Common myeloid progenitor, CD34-positive (primary cell): ENCODE results near the gene PRR29.

Experiments
- CTCF ChIA-PET: fragments of 350-600 bp; sonication (Branson Sonifier 250); formaldehyde crosslinking; loops from one replicate; lab custom pipeline; 2021; ENCODE audit warnings: antibody characterized with exemption; lab: Charles Lee
- POLR2A ChIA-PET: fragments of 350-600 bp; sonication (Branson Sonifier 250); formaldehyde crosslinking; loops from one replicate; lab custom pipeline; 2021; ENCODE audit warnings: antibody characterized with exemption; lab: Charles Lee
- DNase-seq, 3 donors: peaks; one replicate each; pipeline versions ENCODE4 v3.0.0 to v3.0.0-alpha.2; 2013
- H3K27ac ChIP-seq, 2 experiments: 1 replicate in 1 of 2; 2 replicates in 1 of 2; pipeline ENCODE4 v1.7.0; 2013; ENCODE audit warnings: inconsistent platforms in 2 of 2, low read length in 2 of 2, mild to moderate bottlenecking in 2 of 2, low read depth in 1 of 2, moderate library complexity in 1 of 2; ENCODE audit not compliant: severe bottlenecking in 2 of 2, insufficient read depth in 1 of 2, poor library complexity in 1 of 2
- H3K27me3 ChIP-seq, 5 experiments: replicated peaks in 2 of 5; 1 replicate in 3 of 5; 2 replicates in 2 of 5; pipeline versions ENCODE4 v1.6.1 to v1.7.0; 2013; ENCODE audit warnings: low read length in 4 of 5, mild to moderate bottlenecking in 2 of 5, moderate library complexity in 2 of 5, inconsistent platforms in 1 of 5; ENCODE audit not compliant: insufficient read depth in 5 of 5, control insufficient read depth in 4 of 5
- H3K36me3 ChIP-seq, 4 experiments: 1 replicate in 2 of 4; 2 replicates in 2 of 4; pipeline versions ENCODE4 v1.6.1 to v1.7.0; 2013; ENCODE audit warnings: low read length in 3 of 4, control low read depth in 1 of 4, mild to moderate bottlenecking in 1 of 4; ENCODE audit not compliant: control insufficient read depth in 4 of 4, insufficient read depth in 4 of 4
- H3K4me1 ChIP-seq, 4 experiments: 1 replicate in 3 of 4; 2 replicates in 1 of 4; pipeline versions ENCODE4 v1.6.1 to v1.7.1; 2013; ENCODE audit warnings: low read length in 3 of 4, mild to moderate bottlenecking in 3 of 4, control low read depth in 1 of 4, inconsistent platforms in 1 of 4, moderate library complexity in 1 of 4; ENCODE audit not compliant: control insufficient read depth in 4 of 4, insufficient read depth in 4 of 4; ENCODE audit errors: control extremely low read depth in 1 of 4
- H3K4me3 ChIP-seq, 7 experiments: 1 replicate in 4 of 7; 2 replicates in 3 of 7; pipeline versions ENCODE4 v1.5.1 to v1.7.0; 2013; ENCODE audit warnings: mild to moderate bottlenecking in 7 of 7, low read length in 6 of 7, moderate library complexity in 6 of 7, inconsistent platforms in 2 of 7, low read depth in 2 of 7, control low read depth in 1 of 7; ENCODE audit not compliant: insufficient read depth in 4 of 7, control insufficient read depth in 1 of 7; ENCODE audit errors: extremely low read depth in 1 of 7
- H3K9me3 ChIP-seq, 5 experiments: 1 replicate in 4 of 5; 2 replicates in 1 of 5; pipeline versions ENCODE4 v1.6.1 to v1.7.1; 2013; ENCODE audit warnings: low read length in 4 of 5, mild to moderate bottlenecking in 2 of 5, inconsistent platforms in 1 of 5, low read depth in 1 of 5, moderate library complexity in 1 of 5; ENCODE audit not compliant: control insufficient read depth in 4 of 5, insufficient read depth in 2 of 5; ENCODE audit errors: control extremely low read depth in 1 of 5
- WGBS: methylation state at CpG from one replicate; pipeline ENCODE4 v1.1.5; 2013; ENCODE audit not compliant: insufficient coverage; 5-methylcytosine and 5-hydroxymethylcytosine counted together

The PRR29 gene

DNA sequence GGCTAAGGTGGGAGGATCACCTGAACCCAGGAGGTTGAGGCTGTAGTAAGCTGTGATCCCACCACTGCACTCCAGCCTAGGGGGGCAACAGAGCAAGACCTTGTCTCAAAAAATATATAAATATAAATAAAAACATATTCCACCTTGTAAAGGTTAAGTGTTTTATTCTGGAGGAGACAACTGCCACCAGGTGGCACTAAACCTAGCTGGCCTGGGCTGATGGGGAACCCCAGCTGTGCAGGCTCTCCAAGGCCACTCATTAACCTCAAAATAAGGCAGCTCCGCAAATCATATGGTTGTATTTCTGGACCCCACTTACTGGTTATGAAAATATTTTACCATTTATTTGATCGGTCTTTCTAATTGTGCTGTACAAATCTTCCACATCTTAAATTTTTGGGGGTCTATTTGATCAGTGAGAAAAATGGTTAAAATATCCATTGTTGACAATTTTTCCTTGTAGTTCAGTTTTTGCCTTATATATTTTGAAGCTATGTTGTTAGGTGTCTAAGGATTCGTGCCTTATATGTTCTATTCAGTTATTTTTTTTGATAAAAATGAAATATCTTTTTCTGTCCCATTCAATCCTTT, 30.8 kb downstream of the PRR29 start:
- DNase-seq = peak; percentile 73 to 83 (median 80)
- ChIA-PET CTCF (interaction anchor here (0.8 to 12.4 kb wide), 38 partner anchors 9 to 253 kb away, joined by 3 to 230 read pairs (median 5); partner anchors contain the start of genes CD79B, CSHL1, ERN1 and GH1), POLR2A (interaction anchor here (0.6 to 1.8 kb wide), 3 partner anchors 9 to 117 kb away, joined by 4 to 8 read pairs (median 7); partner anchors contain the start of gene ICAM2)
- H3K4me3 ChIP-seq = no peak overlapping the region
- H3K27me3 ChIP-seq = no peaks in the 10 kb centered on the region
- H3K9me3 ChIP-seq = no peaks in the 10 kb centered on the region
- H3K27ac ChIP-seq = no peak overlapping the region
- H3K4me1 ChIP-seq = peaks cover 3 to 21% (median 21%) of the 10 kb centered on the region in 4 experiments
- no CpG with 5 or more reads among the region's 3 CpGs for WGBS
- H3K36me3 ChIP-seq = no peaks in the 10 kb centered on the region

DNA sequence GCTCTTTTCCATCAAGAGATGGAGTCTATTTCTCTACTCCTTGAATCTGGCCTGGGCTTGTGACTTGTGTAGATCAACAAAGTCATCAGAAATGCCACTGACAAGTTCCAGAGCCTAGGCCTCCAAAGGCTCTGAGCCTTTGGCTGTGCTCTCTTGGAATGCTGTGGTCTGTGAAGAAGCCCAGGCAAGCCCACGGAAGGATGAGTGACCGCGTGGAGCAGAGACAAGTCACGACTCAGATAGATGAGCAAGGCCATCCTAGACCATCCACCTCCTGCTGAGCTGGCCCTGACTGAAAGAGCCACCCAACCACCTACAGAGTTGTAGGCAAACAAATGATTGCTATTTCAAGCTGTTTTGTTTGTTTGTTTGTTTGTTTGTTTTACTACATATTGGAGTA, 33.9 kb downstream of the PRR29 start:
- POLR2A ChIA-PET = no interaction called here
- Histone ChIP-seq H3K36me3 (no peaks in the 10 kb centered on the region), H3K9me3 (no peaks in the 10 kb centered on the region), H3K4me1 (no peaks in the 10 kb centered on the region), H3K27me3 (no peaks in the 10 kb centered on the region), H3K27ac (no peak overlapping the region), H3K4me3 (no peak overlapping the region)
- DNase-seq = no peak
- CTCF ChIA-PET = interaction anchor here (1.2 to 12.4 kb wide), 3 partner anchors 100 to 122 kb away, joined by 3 to 184 read pairs (median 100); partner anchors contain the start of genes CSHL1, ERN1 and GH1
- no CpG with 5 or more reads among the region's 4 CpGs for WGBS

DNA sequence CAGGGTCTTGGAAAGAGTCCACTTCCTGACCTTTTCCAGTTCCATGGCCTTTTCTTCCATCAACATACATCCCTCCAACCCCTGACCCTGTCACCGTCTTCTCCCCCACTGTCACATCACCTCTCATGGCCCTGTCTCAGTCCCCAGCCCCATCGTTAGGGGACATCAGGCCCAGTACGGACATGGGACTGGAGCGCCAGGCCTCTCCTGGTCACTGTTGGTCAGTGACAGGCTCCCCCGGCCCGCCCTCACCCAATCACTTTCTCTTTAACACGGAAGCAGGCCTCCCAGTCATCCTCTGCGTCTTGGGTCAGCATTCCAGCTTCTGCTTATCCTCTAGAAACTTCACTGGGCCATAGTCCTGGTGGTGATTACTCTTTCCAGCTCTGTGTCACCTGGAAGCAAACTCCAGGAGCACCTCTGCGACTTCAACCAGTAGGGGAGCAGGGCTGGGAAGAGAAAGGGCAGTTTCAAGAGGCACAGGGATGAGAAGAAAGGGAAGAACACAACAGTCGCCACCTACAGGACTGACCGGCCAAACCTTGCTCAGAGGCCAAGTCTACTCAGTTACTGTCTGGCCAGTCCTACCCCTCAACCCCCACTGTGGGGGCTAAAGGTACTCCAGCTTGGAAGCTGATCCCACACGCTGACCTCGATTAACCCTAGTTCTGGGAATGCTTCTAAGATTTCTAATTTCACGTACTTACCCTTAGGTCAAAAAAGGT, 38.2 kb downstream of the PRR29 start:
- no peak overlapping the region for H3K27ac ChIP-seq
- no peak for DNase-seq
- CTCF ChIA-PET = interaction anchor here (12.4 kb wide), 1 partner anchor 96 kb away, joined by 184 read pairs; the partner anchor contains the start of gene ERN1
- H3K4me3 ChIP-seq = no peak overlapping the region
- no peaks in the 10 kb centered on the region for H3K4me1 ChIP-seq
- 91% methylated on average over 12 of the region's 14 CpGs for WGBS
- POLR2A ChIA-PET = no interaction called here
- H3K9me3 ChIP-seq = no peaks in the 10 kb centered on the region
- H3K27me3 ChIP-seq = no peaks in the 10 kb centered on the region
- no peaks in the 10 kb centered on the region for H3K36me3 ChIP-seq

DNA sequence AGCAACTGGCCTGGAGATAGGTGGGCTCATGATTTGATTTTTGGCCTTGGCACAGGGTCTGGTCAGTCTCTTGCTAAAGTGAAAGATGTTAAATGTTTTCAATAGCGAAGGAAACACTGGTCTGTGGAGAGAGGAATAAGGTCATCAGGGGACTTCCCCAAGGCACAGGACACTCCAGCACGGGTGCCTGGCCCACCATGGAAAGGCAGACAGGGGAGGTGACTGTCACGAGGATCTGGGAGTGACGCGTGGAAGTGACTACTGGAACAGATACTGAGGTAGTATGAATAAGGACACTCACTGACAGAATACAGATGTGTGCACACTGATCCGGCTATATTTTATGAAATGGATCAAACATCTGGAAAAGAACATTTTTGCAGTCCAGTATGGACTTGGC, 39.0 kb downstream of the PRR29 start:
- no peaks in the 10 kb centered on the region for H3K4me1 ChIP-seq
- no peaks in the 10 kb centered on the region for H3K36me3 ChIP-seq
- ChIA-PET CTCF (interaction anchor here (1.1 to 1.6 kb wide), 4 partner anchors 8 to 126 kb away, joined by 3 to 8 read pairs (median 4); partner anchors contain the start of gene CSHL1), POLR2A (no interaction called here)
- WGBS = 87% methylated on average over 6 of the region's 6 CpGs
- no peak overlapping the region for H3K4me3 ChIP-seq
- H3K9me3 ChIP-seq = no peaks in the 10 kb centered on the region
- no peak for DNase-seq
- H3K27me3 ChIP-seq = no peaks in the 10 kb centered on the region
- H3K27ac ChIP-seq = no peak overlapping the region

DNA sequence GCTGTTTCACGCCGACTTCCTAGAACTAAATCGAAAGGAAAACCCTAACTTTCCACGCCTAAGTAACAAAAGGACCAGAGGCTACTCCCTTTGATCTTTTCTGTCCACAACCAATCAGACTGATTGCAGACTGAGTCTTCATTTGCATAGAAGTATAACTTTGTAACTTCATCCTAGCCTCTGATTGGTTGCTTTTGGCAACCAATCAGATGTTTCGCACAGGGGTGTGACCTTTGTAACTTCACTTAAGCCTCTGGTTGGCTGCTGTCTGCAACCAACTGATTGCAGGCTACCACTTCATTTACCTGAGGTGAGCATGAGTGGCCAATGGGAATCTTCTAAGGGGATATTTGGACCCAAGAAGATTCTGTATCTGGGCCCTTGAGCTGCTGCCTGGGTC, 39.7 kb downstream of the PRR29 start:
- ChIA-PET CTCF (interaction anchor here (0.8 to 1.6 kb wide), 7 partner anchors 9 to 172 kb away, joined by 3 to 8 read pairs (median 4); partner anchors contain the start of gene CSHL1), POLR2A (no interaction called here)
- DNase-seq = no peak
- H3K27me3 ChIP-seq = no peaks in the 10 kb centered on the region
- WGBS = 98% methylated on average over 5 of the region's 5 CpGs
- H3K4me1 ChIP-seq = no peaks in the 10 kb centered on the region
- no peak overlapping the region for H3K27ac ChIP-seq
- peaks cover 0 to under 1% (median 0%) of the 10 kb centered on the region in 4 experiments for H3K36me3 ChIP-seq
- no peak overlapping the region for H3K4me3 ChIP-seq
- no peaks in the 10 kb centered on the region for H3K9me3 ChIP-seq

DNA sequence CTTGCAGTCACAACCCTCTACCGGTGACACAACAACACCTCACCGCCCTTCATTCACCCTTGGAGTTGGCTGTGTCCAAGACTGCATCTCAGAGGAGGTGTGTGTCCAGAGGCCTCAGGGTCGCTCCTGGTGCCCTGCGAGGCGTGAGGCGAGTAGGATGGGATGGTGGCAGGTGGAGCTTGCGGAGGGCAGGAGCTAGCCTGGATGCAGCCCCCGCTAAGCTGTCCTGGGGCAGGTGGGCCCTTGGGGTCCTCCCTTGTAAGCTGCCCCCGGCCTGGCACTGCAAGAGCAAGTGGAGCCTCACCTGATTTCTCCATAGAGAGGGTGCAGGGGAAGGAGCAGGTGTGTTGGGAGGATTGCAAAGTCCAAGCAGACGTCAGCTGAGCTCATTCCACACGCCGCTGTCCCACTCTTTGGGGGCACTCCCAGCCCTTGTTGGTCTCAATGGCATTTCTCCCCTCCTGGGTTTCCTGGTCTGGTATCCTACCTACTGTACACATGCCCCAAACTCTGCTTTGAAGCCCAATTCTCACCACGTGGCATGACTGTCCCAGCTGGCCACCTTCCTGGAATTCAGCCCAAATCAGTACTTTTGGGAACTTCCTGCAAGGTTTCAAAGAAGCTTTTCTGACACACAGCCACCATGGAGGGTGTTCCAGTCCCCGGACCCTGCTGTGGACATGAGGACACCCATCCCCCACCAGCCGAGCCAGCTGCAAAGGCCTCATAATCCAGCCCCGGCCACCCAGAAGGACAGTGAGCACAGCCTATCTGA, 40.4 kb downstream of the PRR29 start:
- Histone ChIP-seq H3K27me3 (no peaks in the 10 kb centered on the region), H3K9me3 (no peaks in the 10 kb centered on the region), H3K27ac (no peak overlapping the region), H3K4me3 (no peak overlapping the region), H3K36me3 (peaks cover 0 to 6% (median 3%) of the 10 kb centered on the region in 4 experiments), H3K4me1 (no peaks in the 10 kb centered on the region)
- CTCF ChIA-PET = interaction anchor here (0.8 to 1.6 kb wide), 9 partner anchors 8 to 173 kb away, joined by 3 to 8 read pairs (median 4); partner anchors contain the start of gene CSHL1
- POLR2A ChIA-PET = interaction anchor here (0.6 kb wide), 1 partner anchor 482 kb away, joined by 4 read pairs; no protein-coding TSS in a partner anchor
- DNase-seq = no peak
- WGBS = 98% methylated on average over 8 of the region's 16 CpGs
